Osteocyte (in vitro differentiated cells): ENCODE results near the gene MYL6B. TPM values are rescaled to one million over a fixed set of nuclear protein-coding genes. Genes with fewer than 3 reads are reported as not detected.
A peak's percentile ranks its signal among the peaks of the same experiment; 100 is the strongest.

ENCODE experiments used
- DNase-seq: peaks from one replicate; pipeline ENCODE4 v3.0.0; 2021; ENCODE audit warnings: mixed read lengths; ENCODE audit not compliant: unreplicated experiment; ENCODE audit errors: extremely low spot score
- H3K27ac Mint-ChIP-seq: one replicate; pipeline ENCODE4 v1.8.0; 2021; ENCODE audit warnings: mild to moderate bottlenecking, mixed read lengths; ENCODE audit not compliant: unreplicated experiment
- H3K27me3 Mint-ChIP-seq: one replicate; pipeline ENCODE4 v1.8.0; 2021; ENCODE audit warnings: mixed read lengths; ENCODE audit not compliant: unreplicated experiment
- H3K36me3 Mint-ChIP-seq: one replicate; pipeline ENCODE4 v1.8.0; 2021; ENCODE audit warnings: mixed read lengths; ENCODE audit not compliant: unreplicated experiment
- H3K4me1 Mint-ChIP-seq: one replicate; pipeline ENCODE4 v1.8.0; 2021; ENCODE audit warnings: mixed read lengths; ENCODE audit not compliant: unreplicated experiment
- H3K4me3 Mint-ChIP-seq: one replicate; pipeline ENCODE4 v1.8.0; 2021; ENCODE audit warnings: mild to moderate bottlenecking, moderate library complexity, mixed read lengths; ENCODE audit not compliant: unreplicated experiment
- H3K9me3 Mint-ChIP-seq: one replicate; pipeline ENCODE4 v1.8.0; 2021; ENCODE audit warnings: mixed read lengths; ENCODE audit not compliant: unreplicated experiment
- CTCF ChIP-seq: fragments of 200-600 bp; sonication (generic); IDR thresholded peaks from 2 replicates; pipeline ENCODE4 v1.5.0; 2021; ENCODE audit warnings: antibody characterized with exemption, mild to moderate bottlenecking, moderate library complexity
- total RNA-seq: library from RNA; stranded (reverse); gene quantifications from 2 replicates; pipeline ENCODE4 v1.2.1, GENCODE V29; 2021

MYL6B gene
- total RNA-seq, 1 donor from 2014 or later = 123 TPM

GRCh38 chr12:56141946-56142784 lies 10.2 kb upstream of the MYL6B start:
- Mint-ChIP-seq H3K27me3 (no peaks in the 10 kb centered on the region), H3K4me1 (peaks cover 4% of the 10 kb centered on the region), H3K9me3 (no peaks in the 10 kb centered on the region), H3K4me3 (no peak overlapping the region), H3K27ac (no peak overlapping the region), H3K36me3 (peaks cover 65% of the 10 kb centered on the region)
- DNase-seq = no peak
- TF ChIP-seq CTCF = no peak

GRCh38 chr12:56143217-56143616 lies 9.2 kb upstream of the MYL6B start:
- peaks cover 55% of the 10 kb centered on the region for H3K36me3 Mint-ChIP-seq
- no peak for DNase-seq
- TF ChIP-seq CTCF = no peak
- no peak overlapping the region for H3K27ac Mint-ChIP-seq
- H3K4me1 Mint-ChIP-seq = peaks cover 4% of the 10 kb centered on the region
- no peaks in the 10 kb centered on the region for H3K27me3 Mint-ChIP-seq
- H3K4me3 Mint-ChIP-seq = no peak overlapping the region
- no peaks in the 10 kb centered on the region for H3K9me3 Mint-ChIP-seq

GRCh38 chr12:56143870-56144269 lies 8.5 kb upstream of the MYL6B start:
- no peak for TF ChIP-seq CTCF
- Mint-ChIP-seq H3K4me3 (no peak overlapping the region), H3K4me1 (peaks cover 4% of the 10 kb centered on the region), H3K9me3 (no peaks in the 10 kb centered on the region), H3K27ac (no peak overlapping the region), H3K36me3 (peaks cover 49% of the 10 kb centered on the region), H3K27me3 (no peaks in the 10 kb centered on the region)
- no peak for DNase-seq

GRCh38 chr12:56145217-56145616 lies 7.2 kb upstream of the MYL6B start:
- TF ChIP-seq CTCF = no peak
- H3K4me3 Mint-ChIP-seq = no peak overlapping the region
- H3K27me3 Mint-ChIP-seq = no peaks in the 10 kb centered on the region
- peaks cover 4% of the 10 kb centered on the region for H3K4me1 Mint-ChIP-seq
- no peak for DNase-seq
- peaks cover 43% of the 10 kb centered on the region for H3K36me3 Mint-ChIP-seq
- no peaks in the 10 kb centered on the region for H3K9me3 Mint-ChIP-seq
- peak overlapping the region; percentile 7 for H3K27ac Mint-ChIP-seq

GRCh38 chr12:56146492-56147460 lies 5.6 kb upstream of the MYL6B start:
- no peaks in the 10 kb centered on the region for H3K9me3 Mint-ChIP-seq

More at GRCh38 chr12:56146492-56147460, 5.6 kb upstream of the MYL6B start:
- no peak overlapping the region for H3K27ac Mint-ChIP-seq
- TF ChIP-seq CTCF = no peak
- H3K4me1 Mint-ChIP-seq = peaks cover 17% of the 10 kb centered on the region
- no peak overlapping the region for H3K4me3 Mint-ChIP-seq
- H3K27me3 Mint-ChIP-seq = no peaks in the 10 kb centered on the region
- H3K36me3 Mint-ChIP-seq = peaks cover 32% of the 10 kb centered on the region
- no peak for DNase-seq
